Hepatocyte (in vitro differentiated cells): Measurements from ENCODE around the gene SH3BGRL3. TPM values are rescaled to one million over a fixed set of nuclear protein-coding genes. Genes with fewer than 3 reads are reported as not detected.
"Not testable (repeated sequence)": the region's sequence is repeated elsewhere in the genome, so short reads cannot be mapped to it uniquely, and the experiment has no call there.

ENCODE experiments used
- DNase-seq: peaks from one replicate; pipeline ENCODE4 v3.0.0-alpha.2; 2016; ENCODE audit warnings: low spot score
- H2AFZ ChIP-seq: fragments of 200-600 bp; sonication (generic); 2 replicates; pipeline ENCODE4 v1.6.0; 2016; ENCODE audit warnings: antibody characterized with exemption, mild to moderate bottlenecking
- H3K27ac ChIP-seq: fragments of 200-600 bp; sonication (generic); 2 replicates; pipeline ENCODE4 v1.5.1; 2016; ENCODE audit warnings: mild to moderate bottlenecking
- H3K27me3 ChIP-seq: fragments of 200-600 bp; sonication (generic); 2 replicates; pipeline ENCODE4 v1.6.1; 2016
- H3K36me3 ChIP-seq: fragments of 200-600 bp; sonication (generic); replicated peaks from 2 replicates; pipeline ENCODE4 v1.5.1; 2016; ENCODE audit warnings: low read depth; ENCODE audit not compliant: insufficient read depth
- H3K4me1 ChIP-seq: fragments of 200-600 bp; sonication (generic); 2 replicates; pipeline ENCODE4 v1.5.1; 2016; ENCODE audit warnings: mild to moderate bottlenecking, moderate library complexity; ENCODE audit not compliant: insufficient read depth
- H3K4me2 ChIP-seq: fragments of 200-600 bp; sonication (generic); 2 replicates; pipeline ENCODE4 v1.6.0; 2016
- H3K4me3 ChIP-seq: fragments of 200-600 bp; sonication (generic); 2 replicates; pipeline ENCODE4 v1.5.1; 2016; ENCODE audit warnings: mild to moderate bottlenecking
- H3K79me2 ChIP-seq: fragments of 200-600 bp; sonication (generic); 2 replicates; pipeline ENCODE4 v1.6.0; 2017; ENCODE audit warnings: mild to moderate bottlenecking
- H3K9me2 ChIP-seq: fragments of 200-600 bp; sonication (generic); replicated peaks from 2 replicates; pipeline ENCODE4 v1.6.0; 2017; ENCODE audit warnings: mild to moderate bottlenecking; ENCODE audit not compliant: insufficient read depth
- H3K9me3 ChIP-seq: fragments of 200-600 bp; sonication (generic); 2 replicates; pipeline ENCODE4 v1.5.1; 2016; ENCODE audit warnings: low read depth, mild to moderate bottlenecking
- H4K20me1 ChIP-seq: fragments of 200-600 bp; sonication (generic); 2 replicates; pipeline ENCODE4 v1.6.0; 2016; ENCODE audit warnings: mild to moderate bottlenecking; ENCODE audit not compliant: insufficient read depth, poor library complexity, severe bottlenecking
- EZH2 ChIP-seq: fragments of 200-600 bp; sonication (generic); IDR thresholded peaks from 2 replicates; pipeline ENCODE4 v1.6.1; 2016; ENCODE audit warnings: antibody characterized with exemption, mild to moderate bottlenecking, borderline replicate concordance
- EZH2phosphoT487 ChIP-seq: fragments of 200-600 bp; sonication (generic); IDR thresholded peaks from one replicate; pipeline ENCODE4 v1.6.1; 2018; ENCODE audit warnings: antibody characterized with exemption, mild to moderate bottlenecking, low read depth, moderate library complexity; ENCODE audit not compliant: unreplicated experiment, severe bottlenecking
- WGBS: methylation state at CpG from one replicate; pipeline ENCODE4 v1.1.6; 2016; ENCODE audit warnings: low lambda C conversion rate; ENCODE audit errors: missing lambda C conversion rate; 5-methylcytosine and 5-hydroxymethylcytosine counted together
- polyA plus RNA-seq: library from polyadenylated mRNA; unstranded; fragments of >200 nt; fragmentation: Nextera tagmentation; extraction: Ambion mirVana; gene quantifications from 2 replicates; pipeline ENCODE4 v1.2.1, GENCODE V29; 2016
- total RNA-seq: library from RNA; depleted of rRNA; stranded (reverse); fragments of >200 nt; gene quantifications from 2 replicates; pipeline ENCODE4 v1.2.3, GENCODE V29; 2014
- TF ChIP-seq, protein P1 (sequence below): fragments of 200-600 bp; sonication (generic); IDR thresholded peaks from 2 replicates; pipeline ENCODE4 v1.5.1; 2016; ENCODE audit warnings: antibody characterized with exemption, mild to moderate bottlenecking; ENCODE audit not compliant: poor library complexity

The SH3BGRL3 gene
- total and polyA plus RNA-seq, 2 experiments from 2014 or later: 35.9 to 420 TPM

DNA sequence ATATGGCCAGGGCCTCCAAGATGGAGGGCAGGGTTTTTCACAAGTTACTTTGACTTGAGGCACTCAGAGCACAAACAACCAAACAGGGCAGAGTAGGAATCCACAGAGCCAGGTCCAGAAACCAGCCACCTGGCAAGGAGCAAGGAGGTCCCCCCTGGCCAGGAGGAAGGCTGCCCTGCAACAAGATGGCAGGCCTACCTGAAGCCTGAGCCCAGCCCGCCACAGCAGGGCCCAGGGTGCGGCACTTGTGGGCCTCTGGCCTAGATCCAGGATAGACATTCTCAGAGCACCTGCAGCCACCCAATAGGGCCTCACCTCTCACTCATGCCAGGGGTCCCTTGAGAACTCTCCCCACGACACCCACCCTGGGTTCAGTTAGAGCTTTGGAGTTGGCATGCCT, 11.5 kb downstream of the SH3BGRL3 start:
- H2AFZ ChIP-seq: no peak overlapping the region
- no peak for DNase-seq
- no peaks in the 10 kb centered on the region for H3K4me1 ChIP-seq
- H3K27me3 ChIP-seq: no peaks in the 10 kb centered on the region
- H3K4me2 ChIP-seq: no peak overlapping the region
- no peaks in the 10 kb centered on the region for H3K9me3 ChIP-seq
- 97% methylated on average over 3 of the region's 3 CpGs for WGBS
- no peaks in the 10 kb centered on the region for H3K79me2 ChIP-seq
- H3K36me3 ChIP-seq: no peaks in the 10 kb centered on the region
- TF ChIP-seq, protein P1, sequence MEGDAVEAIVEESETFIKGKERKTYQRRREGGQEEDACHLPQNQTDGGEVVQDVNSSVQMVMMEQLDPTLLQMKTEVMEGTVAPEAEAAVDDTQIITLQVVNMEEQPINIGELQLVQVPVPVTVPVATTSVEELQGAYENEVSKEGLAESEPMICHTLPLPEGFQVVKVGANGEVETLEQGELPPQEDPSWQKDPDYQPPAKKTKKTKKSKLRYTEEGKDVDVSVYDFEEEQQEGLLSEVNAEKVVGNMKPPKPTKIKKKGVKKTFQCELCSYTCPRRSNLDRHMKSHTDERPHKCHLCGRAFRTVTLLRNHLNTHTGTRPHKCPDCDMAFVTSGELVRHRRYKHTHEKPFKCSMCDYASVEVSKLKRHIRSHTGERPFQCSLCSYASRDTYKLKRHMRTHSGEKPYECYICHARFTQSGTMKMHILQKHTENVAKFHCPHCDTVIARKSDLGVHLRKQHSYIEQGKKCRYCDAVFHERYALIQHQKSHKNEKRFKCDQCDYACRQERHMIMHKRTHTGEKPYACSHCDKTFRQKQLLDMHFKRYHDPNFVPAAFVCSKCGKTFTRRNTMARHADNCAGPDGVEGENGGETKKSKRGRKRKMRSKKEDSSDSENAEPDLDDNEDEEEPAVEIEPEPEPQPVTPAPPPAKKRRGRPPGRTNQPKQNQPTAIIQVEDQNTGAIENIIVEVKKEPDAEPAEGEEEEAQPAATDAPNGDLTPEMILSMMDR: no peak
- no peak for TF ChIP-seq EZH2
- no peaks in the 10 kb centered on the region for H3K9me2 ChIP-seq
- no peaks in the 10 kb centered on the region for H4K20me1 ChIP-seq
- no peak overlapping the region for H3K27ac ChIP-seq
- no peak overlapping the region for H3K4me3 ChIP-seq

DNA sequence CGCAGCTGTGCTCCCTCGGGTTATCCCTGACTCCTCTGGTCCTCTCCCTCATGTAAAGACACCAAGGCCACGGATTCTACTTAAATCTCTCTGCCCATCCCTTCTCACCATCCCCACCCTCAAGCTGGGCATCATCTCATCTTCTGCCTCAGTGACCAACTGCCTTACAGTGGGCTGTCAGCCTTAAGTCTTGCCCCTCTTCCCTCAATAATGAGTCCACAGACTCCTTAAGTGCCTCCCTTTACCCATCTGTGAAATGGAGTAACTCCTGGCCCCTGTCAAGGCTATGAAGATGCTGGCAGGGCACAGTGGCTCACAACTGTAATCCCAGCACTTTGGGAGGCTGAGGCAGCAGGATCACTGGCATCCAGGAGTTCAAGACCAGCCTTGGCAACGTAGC, 12.1 kb downstream of the SH3BGRL3 start:
- H3K4me1 ChIP-seq: no peaks in the 10 kb centered on the region
- no peak overlapping the region for H3K27ac ChIP-seq
- no peak for TF ChIP-seq EZH2
- TF ChIP-seq, protein P1: no peak
- TF ChIP-seq EZH2phosphoT487: no peak
- no peaks in the 10 kb centered on the region for H3K36me3 ChIP-seq
- DNase-seq: no peak
- no peaks in the 10 kb centered on the region for H3K9me2 ChIP-seq
- H3K4me2 ChIP-seq: no peak overlapping the region
- no peak overlapping the region for H2AFZ ChIP-seq
- H3K27me3 ChIP-seq: no peaks in the 10 kb centered on the region
- no peaks in the 10 kb centered on the region for H3K79me2 ChIP-seq
- H3K4me3 ChIP-seq: no peak overlapping the region
- no peaks in the 10 kb centered on the region for H4K20me1 ChIP-seq
- 95% methylated on average over 4 of the region's 4 CpGs for WGBS
- H3K9me3 ChIP-seq: no peaks in the 10 kb centered on the region

DNA sequence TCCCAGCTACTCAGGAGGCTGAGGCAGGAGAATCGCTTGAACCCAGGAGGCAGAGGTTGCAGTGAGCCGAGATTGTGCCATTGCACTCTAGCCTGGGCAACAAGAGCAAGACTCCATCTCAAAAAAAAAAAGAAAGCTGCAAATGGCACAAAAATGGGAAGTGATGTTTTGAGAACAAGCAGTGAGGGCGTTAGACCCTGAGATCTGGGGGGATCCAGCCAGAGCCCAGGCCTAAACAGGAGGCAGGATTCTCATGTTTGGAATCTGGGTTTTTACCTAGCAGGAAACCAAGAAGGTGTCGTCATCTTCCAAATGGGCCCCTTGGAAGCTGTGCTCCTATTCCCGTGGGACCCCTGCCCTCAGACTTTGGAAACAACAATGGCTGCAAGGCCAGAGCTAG, 12.8 kb downstream of the SH3BGRL3 start:
- not testable (repeated sequence) for H4K20me1 ChIP-seq, H3K79me2 ChIP-seq, H3K9me2 ChIP-seq, H3K36me3 ChIP-seq, H3K4me2 ChIP-seq, H3K4me1 ChIP-seq, H3K4me3 ChIP-seq, H2AFZ ChIP-seq, H3K9me3 ChIP-seq, H3K27ac ChIP-seq, H3K27me3 ChIP-seq, DNase-seq
- 98% methylated on average over 5 of the region's 5 CpGs for WGBS

DNA sequence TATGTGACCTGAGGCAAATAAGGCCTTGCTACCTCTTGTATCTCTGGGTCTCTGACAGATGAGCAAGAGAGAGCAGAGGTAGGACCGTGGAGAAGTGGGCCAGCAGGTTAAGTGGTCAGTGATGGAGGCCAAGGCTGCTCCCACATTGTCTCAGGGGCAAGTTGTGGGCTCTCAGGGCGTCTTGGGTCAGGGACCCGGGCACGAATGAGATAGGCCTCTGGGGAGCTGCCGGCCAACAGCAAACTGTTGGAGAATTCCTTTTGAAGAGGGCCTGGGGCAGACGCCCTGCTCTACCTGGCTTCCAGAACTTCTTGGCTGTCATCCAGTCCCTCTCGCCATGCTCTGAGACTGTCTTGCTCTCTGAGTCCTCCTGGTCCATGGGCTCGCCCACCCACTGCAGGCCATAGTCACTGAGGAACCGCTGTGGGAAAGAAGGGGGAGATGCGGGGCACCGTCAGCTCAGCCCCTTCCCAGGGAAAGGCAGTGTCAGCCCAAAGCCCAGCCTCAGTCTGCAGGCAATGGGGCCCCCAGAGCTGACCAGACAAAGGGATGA, 14.1 kb downstream of the SH3BGRL3 start:
- no peak for TF ChIP-seq EZH2
- no peak for TF ChIP-seq EZH2phosphoT487
- TF ChIP-seq, protein P1: no peak
- Histone ChIP-seq H3K4me2 (no peak overlapping the region), H2AFZ (no peak overlapping the region), H3K79me2 (no peaks in the 10 kb centered on the region), H3K9me2 (no peaks in the 10 kb centered on the region), H3K36me3 (no peaks in the 10 kb centered on the region), H3K4me3 (no peak overlapping the region), H3K27me3 (no peaks in the 10 kb centered on the region), H3K9me3 (no peaks in the 10 kb centered on the region), H3K4me1 (no peaks in the 10 kb centered on the region), H3K27ac (no peak overlapping the region), H4K20me1 (no peaks in the 10 kb centered on the region)
- no peak for DNase-seq
- WGBS: 84% methylated on average over 11 of the region's 11 CpGs
